Ascending aorta (tissue), 2 donors: ENCODE measurements around the gene LONP1. TPM values are rescaled to one million over a fixed set of nuclear protein-coding genes. Genes with fewer than 3 reads are reported as not detected.
"Not testable (repeated sequence)": the region's sequence is repeated elsewhere in the genome, so short reads cannot be mapped to it uniquely, and the experiment has no call there.

Experiments
- DNase-seq, 2 donors: peaks; one replicate each; pipeline ENCODE4 v3.0.0-alpha.2; 2019; ENCODE audit warnings: low spot score in 2 of 2
- H3K27ac ChIP-seq, 2 donors: fragments of 200-600 bp; sonication (generic); one replicate each; pipeline ENCODE4 v1.5.1; 2016 to 2017; ENCODE audit warnings: mild to moderate bottlenecking in 1 of 2
- H3K27me3 ChIP-seq: fragments of 200-600 bp; sonication (generic); one replicate; pipeline ENCODE4 v1.5.1; 2017
- H3K36me3 ChIP-seq, 2 donors: fragments of 200-600 bp; sonication (generic); one replicate each; pipeline ENCODE4 v1.5.1; 2016
- H3K4me1 ChIP-seq, 2 donors: fragments of 200-600 bp; sonication (generic); one replicate each; pipeline ENCODE4 v1.5.1; 2016 to 2017; ENCODE audit warnings: mild to moderate bottlenecking in 1 of 2
- H3K4me3 ChIP-seq, 2 donors: fragments of 200-600 bp; sonication (generic); one replicate each; pipeline ENCODE4 v1.5.1; 2016 to 2017; ENCODE audit warnings: mild to moderate bottlenecking in 1 of 2
- H3K9me3 ChIP-seq, 2 donors: fragments of 200-600 bp; sonication (generic); one replicate each; pipeline ENCODE4 v1.5.1; 2016
- intact Hi-C: fragments of 100-400 bp; cut with DNase I; formaldehyde crosslinking; loops from one replicate; pipeline ENCODE4 v1.15.1; 2023
- total RNA-seq: library from RNA; depleted of rRNA; stranded (reverse); fragments of >200 nt; gene quantifications from one replicate; pipeline ENCODE4 v1.1.0, GENCODE V29; 2016
- TF ChIP-seq, protein P1 (sequence below), 3 experiments: fragments of 200-600 bp in 2 of 3; fragments of 450-650 bp in 1 of 3; sonication (generic) in 2 of 3; IDR thresholded peaks; one replicate each; pipeline ENCODE4 v1.5.1; 2016 to 2019; ENCODE audit warnings: antibody characterized with exemption in 3 of 3, mild to moderate bottlenecking in 1 of 3, moderate library complexity in 1 of 3

The LONP1 gene
- total RNA-seq, 1 donor from 2014 or later = 60.0 TPM

DNA sequence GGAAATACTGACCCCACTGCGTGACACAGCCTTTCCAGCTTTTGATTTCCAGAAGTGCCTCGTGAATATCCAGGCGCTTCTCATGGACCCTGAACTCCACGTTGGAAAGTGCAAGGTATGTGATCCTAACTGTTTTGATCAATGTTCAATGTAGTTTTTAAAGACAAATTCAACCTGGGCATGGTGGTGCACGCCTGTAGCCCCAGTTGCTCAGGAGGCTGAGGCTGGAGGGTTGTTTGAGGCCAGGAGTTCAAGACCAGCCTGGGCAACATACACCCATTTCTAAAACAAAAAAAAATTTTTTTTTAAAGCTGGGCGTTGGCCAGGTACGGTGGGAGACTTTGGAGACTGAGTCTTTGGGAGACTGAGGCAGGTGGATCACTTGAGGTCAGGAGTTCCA is 31.8 kb upstream of the LONP1 start:
- TF ChIP-seq, protein P1, sequence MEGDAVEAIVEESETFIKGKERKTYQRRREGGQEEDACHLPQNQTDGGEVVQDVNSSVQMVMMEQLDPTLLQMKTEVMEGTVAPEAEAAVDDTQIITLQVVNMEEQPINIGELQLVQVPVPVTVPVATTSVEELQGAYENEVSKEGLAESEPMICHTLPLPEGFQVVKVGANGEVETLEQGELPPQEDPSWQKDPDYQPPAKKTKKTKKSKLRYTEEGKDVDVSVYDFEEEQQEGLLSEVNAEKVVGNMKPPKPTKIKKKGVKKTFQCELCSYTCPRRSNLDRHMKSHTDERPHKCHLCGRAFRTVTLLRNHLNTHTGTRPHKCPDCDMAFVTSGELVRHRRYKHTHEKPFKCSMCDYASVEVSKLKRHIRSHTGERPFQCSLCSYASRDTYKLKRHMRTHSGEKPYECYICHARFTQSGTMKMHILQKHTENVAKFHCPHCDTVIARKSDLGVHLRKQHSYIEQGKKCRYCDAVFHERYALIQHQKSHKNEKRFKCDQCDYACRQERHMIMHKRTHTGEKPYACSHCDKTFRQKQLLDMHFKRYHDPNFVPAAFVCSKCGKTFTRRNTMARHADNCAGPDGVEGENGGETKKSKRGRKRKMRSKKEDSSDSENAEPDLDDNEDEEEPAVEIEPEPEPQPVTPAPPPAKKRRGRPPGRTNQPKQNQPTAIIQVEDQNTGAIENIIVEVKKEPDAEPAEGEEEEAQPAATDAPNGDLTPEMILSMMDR (IDR thresholded peaks at IDR 0.05) = no peak

DNA sequence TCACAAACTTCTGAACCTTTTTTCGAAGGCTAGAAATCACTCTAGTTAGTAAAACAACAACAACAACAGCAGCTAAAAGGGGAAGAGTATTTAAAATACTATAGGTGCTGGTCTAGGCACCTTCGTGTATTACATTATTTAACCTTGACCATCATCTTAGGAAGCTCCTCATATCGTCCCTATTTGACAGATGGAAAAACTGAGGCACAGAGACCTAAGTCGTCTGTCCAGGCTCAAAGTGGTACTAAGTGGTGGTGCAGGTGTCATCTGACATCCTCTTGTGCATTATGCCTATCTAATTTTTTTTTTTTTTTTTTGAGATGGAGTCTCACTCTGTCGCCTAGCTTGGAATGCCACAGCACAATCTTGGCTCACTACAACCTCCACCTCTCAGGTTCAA is 29.6 kb upstream of the LONP1 start:
- no peak for DNase-seq
- Histone ChIP-seq H3K27ac (no peak overlapping the region), H3K9me3 (no peaks in the 10 kb centered on the region), H3K4me1 (no peaks in the 10 kb centered on the region), H3K36me3 (no peaks in the 10 kb centered on the region), H3K27me3 (no peaks in the 10 kb centered on the region), H3K4me3 (no peak overlapping the region)
- intact Hi-C loops = no loop called here
- TF ChIP-seq, protein P1 (IDR thresholded peaks at IDR 0.05) = no peak

More for the DNA sequence above, 31.8 kb upstream of the LONP1 start:
- Histone ChIP-seq H3K4me3 (no peak overlapping the region), H3K9me3 (no peaks in the 10 kb centered on the region), H3K27me3 (no peaks in the 10 kb centered on the region), H3K27ac (no peak overlapping the region), H3K4me1 (no peaks in the 10 kb centered on the region), H3K36me3 (no peaks in the 10 kb centered on the region)
- intact Hi-C loops = no loop called here
- no peak for DNase-seq

DNA sequence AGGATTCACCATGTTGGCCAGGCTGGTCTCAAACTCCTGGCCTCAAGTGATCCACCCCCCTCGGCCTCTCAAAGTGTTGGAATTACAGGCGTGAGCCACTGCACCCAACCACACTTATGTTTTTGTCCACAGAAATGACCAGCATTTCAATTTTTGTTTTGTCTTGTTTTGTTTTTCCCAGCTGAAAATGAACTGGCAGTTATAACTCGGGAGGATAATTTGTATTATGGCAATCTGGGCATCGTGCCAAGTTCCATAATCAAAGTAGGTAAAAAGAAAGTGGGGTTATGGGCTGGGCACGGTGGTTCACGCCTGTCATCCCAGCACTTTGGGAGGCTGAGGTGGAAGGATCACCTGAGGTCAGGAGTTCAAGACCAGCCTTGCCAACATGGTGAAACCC is 29.0 kb upstream of the LONP1 start:
- H3K4me1 ChIP-seq, H3K36me3 ChIP-seq, DNase-seq, H3K4me3 ChIP-seq, H3K27ac ChIP-seq, intact Hi-C loops, H3K27me3 ChIP-seq, H3K9me3 ChIP-seq: not testable (repeated sequence)

- H3K36me3 ChIP-seq, DNase-seq, H3K9me3 ChIP-seq, intact Hi-C loops, H3K27ac ChIP-seq, H3K4me1 ChIP-seq, H3K4me3 ChIP-seq, H3K27me3 ChIP-seq: not testable (repeated sequence)
These were observed 25.1 kb upstream of the LONP1 start for GRCh38 chr19:5744999-5745398.

GRCh38 chr19:5743630-5744029 is 23.7 kb upstream of the LONP1 start:
- H3K4me3 ChIP-seq = no peak overlapping the region
- H3K36me3 ChIP-seq = no peaks in the 10 kb centered on the region
- intact Hi-C loops = no loop called here
- no peaks in the 10 kb centered on the region for H3K27me3 ChIP-seq
- no peaks in the 10 kb centered on the region for H3K4me1 ChIP-seq
- H3K9me3 ChIP-seq = no peaks in the 10 kb centered on the region
- DNase-seq = no peak
- TF ChIP-seq, protein P1 (IDR thresholded peaks at IDR 0.05) = no peak
- H3K27ac ChIP-seq = no peak overlapping the region

- DNase-seq = no peak
- TF ChIP-seq, protein P1 (IDR thresholded peaks at IDR 0.05) = no peak
- H3K4me3 ChIP-seq = no peak overlapping the region
- H3K27me3 ChIP-seq = no peaks in the 10 kb centered on the region
- intact Hi-C loops = no loop called here
- no peaks in the 10 kb centered on the region for H3K36me3 ChIP-seq
- no peak overlapping the region for H3K27ac ChIP-seq
- no peaks in the 10 kb centered on the region for H3K4me1 ChIP-seq
- no peaks in the 10 kb centered on the region for H3K9me3 ChIP-seq
These were observed 22.1 kb upstream of the LONP1 start for GRCh38 chr19:5742051-5742450.

- Histone ChIP-seq H3K27ac (no peak overlapping the region), H3K4me1 (no peaks in the 10 kb centered on the region), H3K27me3 (no peaks in the 10 kb centered on the region), H3K4me3 (no peak overlapping the region), H3K36me3 (no peaks in the 10 kb centered on the region), H3K9me3 (no peaks in the 10 kb centered on the region)
- intact Hi-C loops = no loop called here
- TF ChIP-seq, protein P1 (IDR thresholded peaks at IDR 0.05) = no peak
- no peak for DNase-seq
These were observed 18.5 kb upstream of the LONP1 start for GRCh38 chr19:5738423-5738822.

- H3K27ac ChIP-seq, H3K36me3 ChIP-seq, H3K27me3 ChIP-seq, H3K4me1 ChIP-seq, DNase-seq, intact Hi-C loops, H3K9me3 ChIP-seq, H3K4me3 ChIP-seq: not testable (repeated sequence)
These were observed 13.2 kb upstream of the LONP1 start for GRCh38 chr19:5733172-5733571.
